Activated CD8-positive, alpha-beta memory T cell treated with anti-CD3 and anti-CD28 coated beads, Interleukin-2, amount 50 U/mL, for 48 hours (primary cell): Measurements from ENCODE around the gene CDIPT.
"Not testable (repeated sequence)": the region's sequence is repeated elsewhere in the genome, so short reads cannot be mapped to it uniquely, and the experiment has no call there.

ENCODE experiments used
- DNase-seq: peaks from one replicate; pipeline ENCODE4 v3.0.0-alpha.2; 2020

Gene CDIPT

DNA sequence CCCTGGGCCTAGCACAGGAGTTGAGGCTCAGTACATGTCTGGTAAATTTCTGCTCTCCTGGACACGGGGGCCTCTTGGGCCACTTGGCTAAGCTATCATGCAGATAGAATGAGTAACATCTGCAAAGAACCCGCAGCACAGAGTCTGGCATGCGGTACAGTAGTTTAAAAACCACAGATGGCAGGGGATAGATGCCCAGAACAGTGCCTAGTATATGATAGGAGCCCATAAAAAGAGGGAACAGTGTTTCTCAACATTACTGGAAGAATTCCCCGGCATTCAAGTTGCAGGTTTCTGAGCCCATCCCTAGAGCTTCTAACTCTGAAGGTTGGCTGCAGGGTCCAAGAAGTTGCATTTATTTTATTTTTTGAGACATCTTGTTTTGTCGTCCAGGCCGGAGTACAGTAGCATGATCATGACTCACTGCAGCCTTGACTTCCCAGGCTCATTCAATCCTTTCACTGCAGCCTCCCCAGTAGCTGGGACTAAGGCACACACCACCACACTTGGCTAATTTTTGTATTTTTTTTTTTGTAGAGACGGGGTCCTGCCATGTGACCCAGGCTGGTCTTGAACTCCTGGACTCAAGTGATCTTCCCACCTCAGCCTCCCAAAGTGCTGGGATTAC, 5.8 kb downstream of the CDIPT start:
- DNase-seq, result no peak

DNA sequence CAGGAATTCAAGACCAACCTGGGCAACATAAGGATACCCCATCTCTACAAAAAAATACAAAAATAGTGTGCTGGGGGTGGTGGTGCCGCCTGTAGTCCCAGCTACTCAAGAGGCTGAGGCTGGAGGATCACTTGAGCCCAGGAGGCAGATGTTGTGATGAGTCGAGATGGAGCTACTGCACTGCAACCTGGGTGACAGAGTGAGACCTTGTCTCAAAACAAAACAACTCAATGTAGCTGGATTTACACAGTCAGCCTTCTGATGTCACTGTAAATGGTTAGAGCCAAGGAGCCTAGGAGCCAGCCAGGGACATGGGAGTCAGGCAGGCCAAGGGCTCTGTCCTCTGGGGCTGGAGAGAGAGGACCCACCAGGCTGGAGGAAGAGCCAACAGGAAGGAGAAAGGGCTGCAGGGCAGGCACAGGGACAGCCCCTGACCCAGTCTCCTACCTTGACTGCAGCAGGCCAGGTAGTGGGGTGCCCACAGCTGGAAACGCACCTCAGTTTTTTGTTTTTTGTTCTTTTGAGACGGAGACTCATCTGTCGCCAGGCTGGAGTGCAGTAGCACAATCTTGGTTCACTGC, 8.4 kb downstream of the CDIPT start:
- DNase-seq, result no peak

DNA sequence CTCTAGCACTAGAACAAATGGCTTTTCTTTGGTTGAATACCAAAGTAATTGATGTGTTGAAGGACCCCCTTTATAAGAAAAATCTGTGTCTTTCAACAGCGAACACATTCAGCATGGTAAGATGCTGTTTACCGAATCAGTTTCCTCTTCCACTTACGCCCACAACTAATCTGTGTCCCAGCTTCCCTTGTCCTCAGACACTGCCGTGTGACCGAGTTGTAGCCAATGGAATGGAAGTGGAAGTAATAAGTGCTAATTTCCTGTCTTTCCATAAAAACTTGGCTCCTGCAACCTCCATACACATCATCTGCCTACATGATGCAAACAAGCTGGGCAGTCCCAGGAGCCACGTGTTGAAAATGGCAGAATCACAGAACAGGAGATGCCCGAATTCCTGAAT, 10.4 kb downstream of the CDIPT start:
- no peak for DNase-seq

DNA sequence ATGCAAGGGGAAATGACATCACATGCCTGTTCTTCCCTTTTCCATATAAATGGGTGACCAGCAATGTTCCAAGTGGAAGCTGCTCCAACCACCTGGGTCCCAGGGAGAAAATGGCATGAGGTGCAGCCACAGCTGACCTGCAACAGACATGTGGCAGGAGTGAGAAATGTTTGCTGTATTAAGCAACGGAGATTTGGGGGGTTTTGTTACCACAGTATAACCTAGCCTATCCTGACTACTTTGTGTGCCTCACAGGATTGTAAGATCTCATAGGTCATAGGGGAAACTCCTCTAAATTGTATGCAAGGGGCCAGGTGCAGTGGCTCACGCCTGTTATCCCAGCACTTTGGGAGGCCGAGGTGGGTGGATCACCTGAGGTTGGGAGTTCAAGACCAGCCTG, 12.0 kb downstream of the CDIPT start:
- DNase-seq, result no peak

DNA sequence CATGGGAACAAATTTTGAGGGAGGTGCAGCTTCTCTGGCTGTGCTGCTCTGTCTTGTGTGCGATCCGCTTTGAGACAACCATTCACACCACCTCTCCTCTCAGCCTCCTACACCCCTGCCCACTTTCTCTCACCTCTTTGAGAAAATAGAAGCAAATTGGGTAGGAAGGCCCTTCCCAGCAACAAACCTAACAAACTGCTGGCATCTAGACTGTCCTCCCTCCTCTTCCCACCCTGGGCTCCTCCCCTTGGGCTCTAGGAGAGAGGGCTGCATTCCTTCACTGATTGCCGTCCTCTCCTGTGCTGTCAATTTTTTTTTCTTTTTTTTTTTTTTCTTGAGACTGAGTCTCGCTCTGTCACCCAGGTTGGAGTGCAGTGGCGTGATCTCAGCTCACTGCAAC, 13.5 kb downstream of the CDIPT start:
- no peak for DNase-seq

DNA sequence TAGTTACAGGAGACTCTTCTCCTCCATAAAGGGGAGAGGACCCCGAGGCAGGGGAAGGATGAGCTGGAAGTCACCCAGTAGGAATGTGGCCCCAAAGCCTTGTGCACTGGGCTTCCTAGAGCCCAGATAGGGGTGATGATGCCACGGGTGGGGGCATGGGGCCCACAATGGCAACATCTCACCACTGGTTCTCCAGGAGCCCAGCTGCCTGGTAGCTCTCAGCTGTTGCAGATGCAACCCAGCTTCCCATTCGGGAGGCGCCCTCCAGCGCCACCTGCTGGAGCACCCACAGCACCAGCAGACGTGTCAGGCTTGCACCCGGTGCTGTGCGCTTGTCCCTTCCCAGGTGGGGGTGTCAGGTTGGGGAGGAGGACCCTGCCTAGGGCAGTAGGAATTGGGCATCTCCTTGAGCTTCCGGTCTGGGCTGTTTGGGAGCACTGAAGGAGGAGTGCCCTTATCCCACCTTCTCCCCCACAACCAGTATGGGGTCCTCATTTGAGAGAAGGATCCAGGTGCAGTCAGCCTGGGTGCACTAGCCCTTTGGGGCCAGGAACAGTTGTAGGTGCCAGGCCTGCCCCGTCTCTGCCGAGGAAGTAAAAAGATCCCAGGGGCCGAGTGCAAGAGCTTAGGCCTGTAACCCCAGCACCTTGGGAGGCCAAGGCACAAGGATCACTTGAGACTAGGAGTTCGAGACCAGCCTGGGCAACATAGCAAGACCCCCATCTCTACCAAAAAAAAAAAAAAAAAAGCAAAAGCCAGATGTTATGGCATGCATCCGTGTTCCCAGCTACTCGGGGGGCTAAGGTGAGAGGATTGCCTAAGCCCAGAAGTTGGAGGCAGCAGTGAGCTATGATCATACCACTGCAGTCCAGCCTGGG, 14.4 kb downstream of the CDIPT start:
- peak; percentile 94 for DNase-seq

DNA sequence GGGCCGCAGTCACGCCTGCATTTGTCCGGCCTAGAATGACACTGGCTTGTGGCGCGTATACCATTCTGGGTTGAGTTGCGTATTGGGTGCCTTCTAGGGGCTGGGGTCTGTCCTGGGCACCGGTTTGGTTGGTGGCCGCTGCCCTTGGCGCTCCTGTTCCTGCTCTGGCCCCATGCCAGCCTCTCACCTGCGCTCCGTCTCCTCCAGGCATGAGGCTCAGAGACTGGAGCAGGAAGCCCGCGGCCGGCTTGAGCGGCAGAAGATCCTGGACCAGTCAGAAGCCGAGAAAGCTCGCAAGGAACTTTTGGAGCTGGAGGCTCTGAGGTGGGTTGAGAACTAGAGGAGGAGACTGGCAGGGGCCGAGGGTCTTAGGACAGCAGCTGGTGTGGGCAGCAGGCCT, 17.4 kb downstream of the CDIPT start:
- no peak for DNase-seq

DNA sequence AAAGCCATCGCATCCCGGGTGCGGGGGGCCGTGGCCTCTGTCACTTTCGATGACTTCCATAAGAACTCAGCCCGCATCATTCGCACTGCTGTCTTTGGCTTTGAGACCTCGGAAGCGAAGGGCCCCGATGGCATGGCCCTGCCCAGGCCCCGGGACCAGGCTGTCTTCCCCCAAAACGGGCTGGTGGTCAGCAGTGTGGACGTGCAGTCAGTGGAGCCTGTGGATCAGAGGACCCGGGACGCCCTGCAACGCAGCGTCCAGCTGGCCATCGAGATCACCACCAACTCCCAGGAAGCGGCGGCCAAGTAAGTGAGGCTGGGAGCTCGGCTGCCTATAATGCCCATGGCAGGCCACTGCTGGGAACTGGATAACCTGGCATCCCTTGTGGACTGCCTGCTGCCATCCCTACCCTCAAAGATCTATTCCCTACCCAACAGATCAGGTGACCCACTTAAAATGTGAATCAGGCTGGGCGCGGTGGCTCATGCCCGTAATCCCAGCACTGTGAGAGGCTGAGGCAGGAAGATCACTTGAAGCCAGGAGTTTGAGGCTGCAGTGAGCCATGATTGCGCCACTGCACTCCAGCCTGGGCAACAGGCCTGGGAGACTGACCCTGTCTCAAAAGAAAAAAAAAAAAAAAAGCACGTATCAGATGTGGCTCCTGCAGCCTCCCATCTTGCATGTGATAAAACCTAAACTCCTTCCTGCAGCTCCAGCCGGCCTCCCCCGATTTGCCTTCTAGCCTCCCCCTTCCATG, 18.3 kb downstream of the CDIPT start:
- DNase-seq, result no peak

DNA sequence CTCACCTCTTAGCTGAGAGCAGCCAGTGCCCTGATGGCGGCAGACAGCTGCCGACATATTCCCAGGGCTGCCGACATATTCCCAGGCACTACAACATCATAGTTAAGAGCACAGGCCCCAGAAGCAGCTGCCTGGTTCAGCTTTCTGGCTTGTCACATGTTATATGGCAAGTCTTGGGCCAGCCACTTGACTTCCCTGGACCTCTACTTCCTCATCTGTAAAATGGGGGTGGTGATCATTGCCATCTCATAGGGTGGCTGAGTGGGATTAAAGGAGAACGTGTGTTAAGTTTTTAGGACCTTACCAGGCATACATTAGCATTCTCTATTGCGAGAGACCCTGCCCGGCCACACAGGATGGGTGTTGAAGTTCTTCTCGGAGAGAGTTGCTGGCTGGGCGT, 19.1 kb downstream of the CDIPT start:
- no peak for DNase-seq

DNA sequence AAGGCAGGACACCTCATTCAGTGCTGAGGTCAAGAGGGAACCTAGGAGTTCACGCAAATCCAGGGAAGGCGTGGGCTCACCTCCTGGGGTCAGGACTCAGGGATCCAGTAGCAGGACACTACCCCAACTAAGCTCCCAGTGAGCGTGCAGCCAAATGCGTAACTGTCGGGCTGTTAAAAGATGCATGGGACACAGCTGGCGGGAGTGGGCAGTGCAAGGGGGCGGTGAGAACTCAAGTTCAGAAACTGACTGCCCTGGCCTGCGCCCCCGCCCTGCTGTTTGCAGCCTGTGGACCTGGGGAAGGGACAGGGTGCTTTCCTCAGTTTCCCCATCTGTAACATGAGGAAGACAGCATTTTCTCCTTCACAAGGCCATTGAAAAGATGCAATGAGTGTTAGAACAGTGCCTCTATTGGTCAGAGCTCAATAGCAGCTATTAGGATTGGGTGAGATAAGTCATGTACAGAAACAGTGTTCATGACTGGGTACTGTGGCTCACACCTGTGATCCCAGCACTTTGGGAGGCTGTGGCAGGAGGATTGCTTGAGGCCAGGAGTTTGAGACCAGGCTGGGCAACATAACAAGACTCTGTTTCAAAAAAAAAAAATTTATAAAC, 20.2 kb downstream of the CDIPT start:
- no peak for DNase-seq

DNA sequence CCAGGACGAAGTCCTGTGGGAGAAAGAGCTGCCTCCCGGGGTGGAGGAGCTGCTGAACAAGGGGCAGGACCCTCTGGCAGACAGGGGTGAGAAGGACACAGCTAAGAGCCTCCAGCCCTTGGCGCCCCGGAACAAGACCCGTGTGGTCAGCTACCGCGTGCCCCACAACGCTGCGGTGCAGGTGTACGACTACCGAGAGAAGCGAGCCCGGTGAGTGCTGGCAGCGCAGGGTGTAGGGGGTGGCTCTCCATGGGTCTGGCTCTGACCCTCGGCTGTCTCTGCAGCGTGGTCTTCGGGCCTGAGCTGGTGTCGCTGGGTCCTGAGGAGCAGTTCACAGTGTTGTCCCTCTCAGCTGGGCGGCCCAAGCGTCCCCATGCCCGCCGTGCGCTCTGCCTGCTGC, 21.4 kb downstream of the CDIPT start:
- DNase-seq, result no peak

DNA sequence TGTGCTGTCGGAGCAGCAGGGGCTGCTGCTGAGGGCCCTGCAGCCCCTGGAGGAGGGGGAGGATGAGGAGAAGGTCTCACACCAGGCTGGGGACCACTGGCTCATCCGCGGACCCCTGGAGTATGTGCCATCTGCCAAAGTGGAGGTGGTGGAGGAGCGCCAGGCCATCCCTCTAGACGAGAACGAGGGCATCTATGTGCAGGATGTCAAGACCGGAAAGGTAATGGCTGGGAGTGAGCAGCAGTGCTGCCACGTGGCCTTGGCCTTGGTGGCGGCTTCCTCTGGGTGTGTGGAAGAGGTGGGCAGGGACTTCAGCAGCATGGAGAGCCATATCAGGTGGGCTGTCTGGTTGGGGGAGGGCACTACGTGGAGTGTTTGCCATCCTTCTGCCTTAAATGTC, 22.8 kb downstream of the CDIPT start:
- DNase-seq, result no peak

DNA sequence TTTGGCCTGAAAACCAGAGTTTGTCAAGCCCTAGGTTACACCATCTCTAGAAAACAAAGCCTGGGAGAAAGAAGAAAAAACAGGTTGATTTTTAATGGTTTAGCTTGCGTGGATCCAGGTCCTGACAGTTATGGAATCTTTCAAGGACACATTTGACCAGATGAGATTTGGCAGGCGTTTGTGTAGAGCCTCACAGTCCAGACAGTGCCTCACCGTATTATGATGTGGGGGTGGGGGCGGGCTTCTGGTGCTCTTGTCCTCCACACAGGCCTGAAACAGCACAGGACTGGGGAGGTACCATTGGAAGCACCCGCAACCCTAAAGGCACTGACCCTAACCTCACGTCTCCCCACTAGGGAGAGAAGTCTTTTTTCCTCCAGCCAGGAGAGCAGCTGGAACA, 23.2 kb downstream of the CDIPT start:
- no peak for DNase-seq

DNA sequence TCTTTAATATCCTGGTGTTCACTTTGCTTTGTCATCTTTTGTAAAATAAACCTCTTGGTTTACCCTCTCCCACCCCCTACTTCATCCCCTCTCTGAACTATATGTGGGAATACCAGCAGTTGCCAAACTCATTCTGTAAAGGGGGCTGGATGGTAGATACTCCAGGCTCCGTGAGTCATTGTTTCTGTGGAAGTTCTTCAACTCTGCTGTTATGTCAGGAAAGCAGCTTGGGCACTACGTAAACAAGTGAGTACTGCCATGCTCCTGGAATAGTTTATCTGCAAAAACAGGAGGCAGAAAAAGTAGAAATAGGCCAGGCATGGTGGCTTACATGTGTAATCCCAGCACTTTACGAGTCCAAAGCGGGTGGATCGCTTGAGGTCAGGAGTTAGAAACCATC, 25.2 kb downstream of the CDIPT start:
- DNase-seq, result no peak

DNA sequence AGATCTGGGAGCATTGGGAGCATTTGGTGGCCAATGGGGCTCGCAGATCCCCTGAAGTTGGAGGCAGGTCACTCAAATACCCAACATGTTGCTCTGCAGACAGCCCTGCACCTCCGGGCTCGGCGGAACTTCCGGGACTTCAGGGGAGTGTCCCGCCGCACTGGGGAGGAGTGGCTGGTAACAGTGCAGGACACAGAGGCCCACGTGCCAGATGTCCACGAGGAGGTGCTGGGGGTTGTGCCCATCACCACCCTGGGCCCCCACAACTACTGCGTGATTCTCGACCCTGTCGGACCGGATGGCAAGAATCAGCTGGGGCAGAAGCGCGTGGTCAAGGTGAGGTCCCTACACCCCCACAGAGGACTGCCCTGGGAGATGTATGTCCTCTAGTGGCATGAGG, 26.4 kb downstream of the CDIPT start:
- DNase-seq, result no peak

DNA sequence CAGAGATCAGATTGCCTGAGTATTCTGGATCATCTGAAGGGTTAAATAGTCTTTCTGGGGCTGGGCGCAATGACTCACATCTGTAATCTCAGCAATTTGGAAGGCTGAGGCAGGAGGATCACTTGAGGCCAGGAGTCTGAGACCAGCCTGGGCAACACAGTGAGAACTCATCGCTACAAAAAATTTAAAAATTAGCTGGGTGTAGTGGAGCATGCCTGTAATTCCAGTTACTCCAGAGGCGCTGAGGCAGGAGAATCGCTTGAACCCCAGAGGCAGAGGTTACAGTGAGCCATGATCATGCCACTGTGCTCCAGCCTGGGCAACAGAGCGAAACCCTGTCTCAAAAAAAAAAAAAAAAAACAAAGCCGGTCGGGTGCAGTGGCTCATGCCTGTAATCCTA, 27.1 kb downstream of the CDIPT start:
- no peak for DNase-seq

DNA sequence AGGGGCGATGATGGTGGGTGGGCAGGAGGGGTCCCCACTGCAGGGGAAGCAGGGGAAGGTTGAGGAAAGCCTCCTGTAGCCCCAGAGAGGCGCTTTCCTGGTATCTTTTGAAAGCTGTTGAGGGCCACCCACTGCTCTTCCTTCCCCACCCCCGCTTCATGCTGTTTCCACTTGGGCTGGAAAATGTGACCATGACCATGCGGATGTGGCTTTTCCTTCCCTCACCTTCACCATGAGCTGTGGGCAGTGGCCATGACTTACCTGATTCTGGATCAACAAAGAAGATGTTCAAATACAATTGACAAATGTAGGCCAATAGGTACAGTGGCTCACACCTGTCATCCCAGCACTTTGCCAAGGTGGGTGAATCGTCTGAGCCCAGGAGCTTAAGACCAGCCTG, 28.9 kb downstream of the CDIPT start:
- DNase-seq, result no peak

DNA sequence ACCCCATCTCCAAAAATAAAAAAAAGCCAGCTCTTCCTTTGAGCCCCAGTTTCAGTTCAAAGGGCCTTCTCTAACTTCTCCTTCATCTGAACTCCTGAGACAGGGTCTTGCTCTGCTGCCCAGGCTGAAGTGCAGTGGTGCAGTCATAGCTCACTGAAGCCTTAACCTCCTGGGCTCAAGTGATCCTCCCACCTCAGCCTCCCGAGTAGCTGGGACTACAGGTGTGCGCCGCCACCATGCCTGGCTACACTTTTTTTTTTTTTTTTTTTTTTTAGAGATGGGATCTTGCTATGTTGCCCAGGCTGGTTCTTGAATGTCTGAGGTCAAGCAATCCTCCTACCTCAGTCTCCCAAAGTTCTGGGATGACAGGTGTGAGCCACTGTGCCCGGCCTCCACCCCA, 29.8 kb downstream of the CDIPT start:
- not testable (repeated sequence) for DNase-seq

DNA sequence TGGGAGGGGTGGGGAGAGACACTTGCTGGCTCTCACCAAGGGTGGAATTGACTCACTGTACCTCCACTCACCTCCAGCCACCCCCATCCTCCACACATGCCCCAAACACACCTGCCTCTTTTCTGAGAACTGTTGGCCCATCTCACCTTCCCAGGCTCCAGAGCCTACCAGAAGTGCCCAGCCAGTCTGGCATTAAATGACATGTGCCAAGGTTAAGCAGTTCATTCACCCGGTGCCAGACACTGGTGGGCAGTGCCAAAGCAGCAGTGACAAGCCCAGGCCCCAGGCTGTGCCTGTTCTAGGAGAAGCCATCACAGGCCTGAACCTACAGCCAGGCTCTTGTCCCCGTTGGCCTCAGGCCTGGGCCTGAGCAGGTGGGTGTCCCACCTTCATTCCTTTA, 31.5 kb downstream of the CDIPT start:
- no peak for DNase-seq

DNA sequence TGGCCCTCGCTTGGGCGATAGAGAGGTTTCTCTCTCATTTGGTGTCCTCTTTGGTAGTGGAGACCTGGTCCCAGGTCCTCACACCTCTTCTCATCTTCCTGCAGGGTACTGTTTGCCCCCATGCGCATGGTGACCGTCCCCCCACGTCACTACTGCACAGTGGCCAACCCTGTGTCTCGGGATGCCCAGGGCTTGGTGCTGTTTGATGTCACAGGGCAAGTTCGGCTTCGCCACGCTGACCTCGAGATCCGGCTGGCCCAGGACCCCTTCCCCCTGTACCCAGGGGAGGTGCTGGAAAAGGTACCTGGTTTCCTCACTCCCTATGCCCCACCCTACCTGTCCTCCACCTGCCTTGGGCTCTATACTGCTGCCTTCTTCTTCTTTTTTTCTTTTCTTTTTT, 32.3 kb downstream of the CDIPT start:
- no peak for DNase-seq

DNA sequence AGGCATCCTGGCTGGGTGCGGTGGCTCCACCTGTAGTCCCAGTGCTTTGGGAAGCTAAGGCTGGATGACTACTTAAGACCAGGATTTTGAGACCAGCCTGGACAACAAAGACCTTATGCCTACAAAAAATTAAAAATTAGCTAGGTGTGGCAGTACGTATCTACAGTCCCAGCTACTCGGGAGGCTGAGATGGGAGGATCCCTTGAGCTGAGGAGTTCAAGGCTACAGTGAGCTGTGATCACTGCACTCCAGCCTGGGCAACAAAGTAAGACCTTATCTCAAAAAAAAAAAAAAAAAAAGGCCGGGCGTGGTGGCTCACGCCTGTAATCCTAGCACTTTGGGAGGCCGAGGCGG, 36.7 kb downstream of the CDIPT start:
- no peak for DNase-seq

DNA sequence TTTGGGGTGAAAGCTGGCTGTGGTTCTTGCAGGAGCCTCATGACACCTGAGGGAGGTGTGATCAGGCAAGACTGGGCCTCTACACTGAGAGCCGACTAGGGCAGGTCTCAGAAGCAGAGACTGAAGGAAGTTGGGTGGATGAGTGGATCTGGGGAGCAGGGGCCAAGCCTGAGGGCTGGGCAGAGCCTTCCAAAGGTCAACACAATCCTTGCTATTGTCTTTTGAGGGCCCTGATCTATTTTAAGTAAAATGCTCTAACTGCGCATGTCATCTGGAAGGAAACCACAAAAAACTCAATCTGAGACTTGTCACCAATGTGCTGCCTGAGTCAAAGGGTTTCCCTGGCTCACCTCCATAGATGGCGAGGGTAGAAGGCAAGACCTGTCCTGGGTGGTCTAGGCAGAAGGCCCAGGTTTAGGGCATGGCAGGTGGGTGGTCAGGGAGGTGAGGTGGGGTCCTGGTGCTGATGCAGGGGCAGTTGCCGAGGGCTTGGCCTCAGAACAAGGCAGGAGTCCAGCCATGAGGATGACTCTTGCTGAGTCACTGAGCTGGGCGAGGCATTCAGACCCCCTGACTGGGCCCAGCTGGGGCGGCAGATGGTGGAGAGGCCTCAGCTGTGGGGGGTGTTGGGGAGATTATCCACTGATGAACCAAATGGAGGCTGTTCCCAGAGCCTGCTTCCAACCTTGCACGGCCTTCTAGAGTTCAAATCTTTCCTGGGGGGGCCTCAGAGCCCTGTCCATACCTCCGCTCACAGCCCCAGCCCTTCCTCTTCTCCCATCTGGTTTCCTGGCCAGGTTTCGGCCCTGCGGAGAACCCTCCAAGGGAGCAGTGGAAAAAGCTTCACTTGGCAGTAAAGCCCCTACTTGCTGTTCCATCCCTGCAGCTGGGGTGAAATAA, 37.6 kb downstream of the CDIPT start:
- DNase-seq, result peak; percentile 73
